ENCODE measurements around the gene PVR. TPM values are rescaled to one million over a fixed set of nuclear protein-coding genes. Genes with fewer than 3 reads are reported as not detected.

The PVR gene
- total and polyA plus RNA-seq, 2 of the 4 experiments (the other 2 are of a cell fraction) = 106 to 122 TPM

GRCh38 chr19:44621367-44621766 is 22.3 kb upstream of the PVR start:
- intact Hi-C loops (cut with micrococcal nuclease) = no loop called here
- CTCF ChIA-PET = no interaction called here

More at GRCh38 chr19:44621367-44621766, 22.3 kb upstream of the PVR start:
- Histone ChIP-seq H3K4me1 (ENCODE audit: control insufficient read depth, insufficient read depth, low read length) (peaks cover 6% of the 10 kb centered on the region), H4K20me1 (ENCODE audit: insufficient read depth, low read length) (no peaks in the 10 kb centered on the region; the same call in 1 of the 2 replicates), H3K4me2 (ENCODE audit: low read depth, low read length) (no peak overlapping the region), H3K14ac (replicated peaks; ENCODE audit: low read depth, low read length) (no peak overlapping the region), H3K27ac (ENCODE audit: insufficient read depth, low read length) (no peak overlapping the region), H3K23ac (ENCODE audit: low read depth, low read length) (no peak overlapping the region), H3K79me1 (ENCODE audit: low read depth in 1 of 2, low read length in 2 of 2) (no peaks in the 10 kb centered on the region), H2BK15ac (ENCODE audit: low read depth, low read length) (no peak overlapping the region), H3K4me3 (ENCODE audit: insufficient read depth, low read depth, low read length) (no peak overlapping the region), H2AK5ac (ENCODE audit: low read depth, low read length) (no peak overlapping the region), H3K9me1 (ENCODE audit: insufficient read depth, low read length) (peaks cover 11% of the 10 kb centered on the region; the same call in 1 of the 2 replicates), H4K91ac (ENCODE audit: insufficient read depth, low read depth, low read length) (no peak overlapping the region), H3K27me3 (ENCODE audit: control insufficient read depth, insufficient read depth, low read length) (no peaks in the 10 kb centered on the region), H4K8ac (ENCODE audit: low read depth in 2 of 2, low read length in 2 of 2) (no peak overlapping the region), H3K36me3 (ENCODE audit: control insufficient read depth, insufficient read depth, low read length) (no peaks in the 10 kb centered on the region), H2AK9ac (replicated peaks; ENCODE audit: low read depth, low read length, poor library complexity) (no peak overlapping the region), H3K56ac (ENCODE audit: extremely low read depth, insufficient read depth, low read length) (no peak overlapping the region), H2BK5ac (ENCODE audit: low read depth, low read length, poor library complexity, severe bottlenecking) (no peak overlapping the region), H4K5ac (ENCODE audit: low read depth, low read length) (no peak overlapping the region), H3K18ac (ENCODE audit: low read depth, low read length) (no peak overlapping the region), H2BK120ac (ENCODE audit: low read depth, low read length) (no peak overlapping the region), H3K9me3 (ENCODE audit: control insufficient read depth, insufficient read depth, low read length) (peaks cover under 1% of the 10 kb centered on the region; the same call in 1 of the 2 replicates), H2BK20ac (ENCODE audit: low read depth, low read length) (no peak overlapping the region), H3K9ac (ENCODE audit: low read depth, low read length) (no peak overlapping the region), H2AFZ (replicated peaks; ENCODE audit: low read length, poor library complexity) (no peak overlapping the region), H3K4ac (ENCODE audit: low read depth, low read length) (no peak overlapping the region)
- dilution Hi-C loops (cut with HindIII; ENCODE audit: low sequenced_read_pairs, unreplicated experiment) = no loop called here
- ATAC-seq (ENCODE audit: low read depth) (no peak), DNase-seq (no peak)
- WGBS, 2 experiments (ENCODE audit: extremely low coverage in 2 of 2, insufficient read length in 1 of 2) = no CpG with 5 or more reads among the region's 6 CpGs
- no TSS peak for BruUV-seq (replicated peaks)
- in situ Hi-C loops (cut with MboI; ENCODE audit: low sequenced_read_pairs) = no loop called here
- POLR2A ChIA-PET (ENCODE audit: unreplicated experiment) = no interaction called here
- TF ChIP-seq, protein P1, sequence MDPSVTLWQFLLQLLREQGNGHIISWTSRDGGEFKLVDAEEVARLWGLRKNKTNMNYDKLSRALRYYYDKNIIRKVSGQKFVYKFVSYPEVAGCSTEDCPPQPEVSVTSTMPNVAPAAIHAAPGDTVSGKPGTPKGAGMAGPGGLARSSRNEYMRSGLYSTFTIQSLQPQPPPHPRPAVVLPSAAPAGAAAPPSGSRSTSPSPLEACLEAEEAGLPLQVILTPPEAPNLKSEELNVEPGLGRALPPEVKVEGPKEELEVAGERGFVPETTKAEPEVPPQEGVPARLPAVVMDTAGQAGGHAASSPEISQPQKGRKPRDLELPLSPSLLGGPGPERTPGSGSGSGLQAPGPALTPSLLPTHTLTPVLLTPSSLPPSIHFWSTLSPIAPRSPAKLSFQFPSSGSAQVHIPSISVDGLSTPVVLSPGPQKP (IDR thresholded peaks at IDR 0.05; ENCODE audit: borderline replicate concordance, low read depth, low read length) = no peak
- TF ChIP-seq RAD21 (IDR thresholded peaks at IDR 0.05; ENCODE audit: low read length) (no peak), NFE2L2 (IDR thresholded peaks at IDR 0.05; ENCODE audit: low read depth, low read length) (no peak), MXI1 (IDR thresholded peaks at IDR 0.05; ENCODE audit: borderline replicate concordance, low read depth, low read length) (no peak), SMC3 (IDR thresholded peaks at IDR 0.05; ENCODE audit: low read depth, low read length) (no peak), RFX5 (IDR thresholded peaks at IDR 0.05; ENCODE audit: low read depth, low read length) (no peak), RCOR1 (IDR thresholded peaks at IDR 0.05; ENCODE audit: insufficient replicate concordance, low read length) (no peak), MAFK (IDR thresholded peaks at IDR 0.05; ENCODE audit: low read depth, low read length) (no peak), MAZ (IDR thresholded peaks at IDR 0.05; ENCODE audit: borderline replicate concordance, low read depth, low read length) (no peak)
- TF ChIP-seq, protein P2, sequence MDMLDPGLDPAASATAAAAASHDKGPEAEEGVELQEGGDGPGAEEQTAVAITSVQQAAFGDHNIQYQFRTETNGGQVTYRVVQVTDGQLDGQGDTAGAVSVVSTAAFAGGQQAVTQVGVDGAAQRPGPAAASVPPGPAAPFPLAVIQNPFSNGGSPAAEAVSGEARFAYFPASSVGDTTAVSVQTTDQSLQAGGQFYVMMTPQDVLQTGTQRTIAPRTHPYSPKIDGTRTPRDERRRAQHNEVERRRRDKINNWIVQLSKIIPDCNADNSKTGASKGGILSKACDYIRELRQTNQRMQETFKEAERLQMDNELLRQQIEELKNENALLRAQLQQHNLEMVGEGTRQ (IDR thresholded peaks at IDR 0.05; ENCODE audit: low read depth, low read length) = no peak
- TF ChIP-seq, protein P3, sequence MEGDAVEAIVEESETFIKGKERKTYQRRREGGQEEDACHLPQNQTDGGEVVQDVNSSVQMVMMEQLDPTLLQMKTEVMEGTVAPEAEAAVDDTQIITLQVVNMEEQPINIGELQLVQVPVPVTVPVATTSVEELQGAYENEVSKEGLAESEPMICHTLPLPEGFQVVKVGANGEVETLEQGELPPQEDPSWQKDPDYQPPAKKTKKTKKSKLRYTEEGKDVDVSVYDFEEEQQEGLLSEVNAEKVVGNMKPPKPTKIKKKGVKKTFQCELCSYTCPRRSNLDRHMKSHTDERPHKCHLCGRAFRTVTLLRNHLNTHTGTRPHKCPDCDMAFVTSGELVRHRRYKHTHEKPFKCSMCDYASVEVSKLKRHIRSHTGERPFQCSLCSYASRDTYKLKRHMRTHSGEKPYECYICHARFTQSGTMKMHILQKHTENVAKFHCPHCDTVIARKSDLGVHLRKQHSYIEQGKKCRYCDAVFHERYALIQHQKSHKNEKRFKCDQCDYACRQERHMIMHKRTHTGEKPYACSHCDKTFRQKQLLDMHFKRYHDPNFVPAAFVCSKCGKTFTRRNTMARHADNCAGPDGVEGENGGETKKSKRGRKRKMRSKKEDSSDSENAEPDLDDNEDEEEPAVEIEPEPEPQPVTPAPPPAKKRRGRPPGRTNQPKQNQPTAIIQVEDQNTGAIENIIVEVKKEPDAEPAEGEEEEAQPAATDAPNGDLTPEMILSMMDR (conservative IDR thresholded peaks at IDR 0.05; ENCODE audit: low read depth, low read length) = no peak
